H4 (cell line): ENCODE results near the gene DENND6B. TPM values are rescaled to one million over a fixed set of nuclear protein-coding genes. Genes with fewer than 3 reads are reported as not detected.

ENCODE experiments used
- DNase-seq: peaks from one replicate; pipeline ENCODE4 v3.0.0-alpha.2; 2015; ENCODE audit warnings: low spot score
- total RNA-seq: library from RNA; depleted of rRNA; stranded (reverse); fragments of >200 nt; shearing (Covaris generic); gene quantifications from 2 replicates; pipeline ENCODE4 v1.2.3, GENCODE V29; 2014

The DENND6B gene
- total RNA-seq, 1 experiment from 2014 or later: 0.35 TPM

DNA sequence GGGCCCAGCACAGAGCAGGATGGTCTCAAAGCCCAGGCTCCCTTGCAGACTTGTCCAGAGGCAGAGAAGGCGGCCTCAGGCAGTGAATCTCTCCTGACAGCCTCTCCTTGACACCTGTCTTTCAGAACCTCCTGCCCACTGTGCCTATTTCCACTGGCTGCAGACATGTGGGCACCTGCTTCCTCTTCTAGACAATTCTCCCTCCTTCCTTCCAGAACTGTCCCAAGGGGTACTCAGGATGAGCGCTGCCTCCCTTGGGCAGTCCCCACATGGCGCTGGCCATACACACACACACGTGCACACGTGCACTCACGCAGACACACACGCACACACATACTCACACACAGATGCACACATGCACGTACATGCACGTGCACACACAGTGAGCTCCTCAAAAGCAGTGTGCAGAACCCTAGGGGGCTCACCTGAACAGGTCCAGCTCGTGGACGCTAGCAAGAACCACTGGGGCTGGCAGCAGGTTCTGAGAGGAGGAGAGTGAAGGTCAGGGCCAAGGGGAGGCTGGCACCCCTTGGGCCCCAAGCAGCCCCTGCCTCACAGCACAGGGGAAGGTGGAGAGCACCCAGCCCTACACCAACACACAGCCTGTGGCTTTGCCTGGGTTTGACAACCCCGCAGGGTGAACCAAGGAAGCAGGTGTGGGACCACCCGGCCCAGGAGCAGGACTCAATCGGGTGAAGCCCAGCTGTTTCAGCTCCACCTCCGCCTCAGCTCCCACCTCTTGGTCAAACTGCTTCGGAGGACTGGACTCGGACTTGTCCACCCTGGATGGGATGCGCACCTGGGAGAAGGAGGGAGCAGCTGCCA lies 11.3 kb downstream of the DENND6B start:
- no peak for DNase-seq

DNA sequence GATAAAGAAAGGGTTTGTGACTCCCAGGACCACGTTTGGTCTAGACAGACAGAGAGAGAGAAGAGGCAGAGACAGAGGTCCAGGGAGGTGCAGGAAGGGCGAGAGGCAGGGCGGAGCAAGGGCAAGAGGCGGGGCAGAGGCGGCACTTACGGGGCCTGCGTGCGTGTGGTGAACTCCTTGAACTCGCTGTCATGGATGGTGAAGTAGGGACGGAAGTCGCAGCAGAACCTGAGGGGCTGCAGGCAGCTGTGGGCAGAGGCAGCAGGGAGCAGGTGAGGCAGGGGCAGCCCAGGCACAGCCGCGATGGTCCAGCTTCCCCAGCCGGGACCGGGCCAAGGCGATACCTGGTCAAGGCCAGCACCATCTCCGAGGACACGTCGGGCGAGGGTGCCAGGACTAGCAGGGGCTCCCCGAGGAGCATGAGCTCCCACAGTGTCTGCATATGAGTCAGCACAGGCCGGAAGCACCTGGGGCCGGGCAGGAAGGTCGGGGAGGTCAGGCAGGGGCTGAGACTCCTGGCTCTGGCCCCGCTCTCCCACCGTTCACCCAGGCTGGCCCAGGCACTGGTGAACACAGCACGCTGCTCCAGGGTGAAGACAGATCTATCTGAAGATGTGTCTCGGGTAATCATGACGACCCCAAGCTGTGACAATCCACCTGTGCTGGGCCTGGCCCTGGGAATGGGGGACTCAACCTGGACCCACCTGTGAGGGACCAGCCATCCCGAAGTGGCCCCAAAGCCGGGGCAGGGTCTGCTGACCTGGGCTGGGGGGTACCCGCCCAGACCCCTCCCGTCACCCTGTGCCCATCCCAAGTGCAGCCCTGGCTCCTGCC lies 12.1 kb downstream of the DENND6B start:
- no peak for DNase-seq

DNA sequence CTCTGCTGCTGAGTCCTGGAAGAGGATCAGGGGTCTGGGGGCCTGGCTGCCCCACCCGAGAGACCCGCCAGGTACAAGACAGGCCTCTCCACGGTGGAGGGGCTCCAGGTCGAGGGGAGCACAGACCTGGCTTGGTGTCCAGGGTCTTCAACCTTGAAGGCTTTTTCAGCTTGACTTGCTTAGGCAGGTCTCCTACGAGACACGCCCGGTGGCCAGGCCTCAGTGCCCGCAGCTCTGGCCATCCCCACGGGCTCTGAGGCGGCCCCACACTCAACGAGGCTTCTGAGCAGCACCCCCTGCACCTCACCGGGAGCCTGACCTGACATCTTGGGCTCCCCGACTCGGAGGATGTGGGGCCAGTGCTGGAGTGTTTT lies 12.7 kb downstream of the DENND6B start:
- DNase-seq: no peak

DNA sequence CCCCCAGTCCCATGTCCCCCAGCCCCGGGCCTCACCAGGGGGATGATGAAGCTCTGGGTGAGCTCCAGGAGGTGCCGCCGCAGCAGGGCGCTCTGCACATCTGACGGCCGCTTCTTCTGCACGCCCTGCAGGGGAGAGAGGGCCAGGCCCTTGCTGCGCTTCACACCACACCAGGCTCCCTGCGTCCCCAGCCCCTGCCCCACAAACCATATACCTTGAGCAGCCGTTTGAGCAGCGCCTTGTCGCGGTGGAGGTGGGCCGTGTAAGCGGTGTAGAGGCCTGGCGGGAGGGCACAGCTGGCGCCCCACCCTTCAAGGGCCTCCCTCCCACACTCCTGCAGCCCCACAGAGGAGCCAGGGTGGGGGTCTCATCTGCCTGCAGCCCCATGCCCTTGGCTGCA lies 13.2 kb downstream of the DENND6B start:
- no peak for DNase-seq

DNA sequence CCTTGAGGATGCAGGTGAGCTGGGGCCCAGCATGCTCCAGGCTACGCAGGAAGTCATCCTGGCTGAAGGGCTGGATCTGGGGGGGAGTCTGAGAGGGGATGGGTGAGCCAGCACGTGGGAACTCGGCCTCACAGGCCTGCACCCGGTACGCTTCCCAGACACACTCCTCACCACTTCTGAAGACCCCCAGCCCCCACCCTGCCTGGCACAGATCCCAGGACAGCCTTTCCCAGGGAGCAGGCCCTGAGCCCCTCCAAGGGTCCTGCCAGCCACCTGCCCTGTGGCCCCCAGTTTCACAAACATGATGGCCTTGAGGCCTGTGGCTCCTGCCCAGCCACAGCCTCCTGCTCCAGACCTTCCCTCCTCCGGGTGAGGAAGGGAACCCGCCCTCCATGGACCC lies 13.8 kb downstream of the DENND6B start:
- no peak for DNase-seq

DNA sequence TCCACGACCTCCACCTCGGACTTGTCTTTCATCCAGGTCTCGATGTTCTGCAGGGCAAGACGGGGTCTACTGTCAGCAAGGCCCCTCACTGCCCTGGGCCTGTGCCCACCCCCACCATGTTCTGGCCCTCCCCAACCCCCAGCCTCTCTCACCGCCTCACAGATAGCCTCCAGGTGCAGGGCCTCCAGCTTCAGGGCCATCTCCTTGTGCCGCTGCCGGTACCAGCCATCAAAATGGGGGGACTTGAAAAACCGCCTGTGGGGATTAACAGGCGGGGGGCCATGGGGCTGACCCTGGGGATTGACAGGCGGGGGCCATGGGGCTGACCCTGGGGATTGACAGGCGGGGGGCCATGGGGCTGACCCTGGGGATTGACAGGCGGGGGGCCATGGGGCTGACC lies 14.4 kb downstream of the DENND6B start:
- no peak for DNase-seq

- DNase-seq: no peak
These were observed 15.0 kb downstream of the DENND6B start for GRCh38 chr22:50311606-50312351.

DNA sequence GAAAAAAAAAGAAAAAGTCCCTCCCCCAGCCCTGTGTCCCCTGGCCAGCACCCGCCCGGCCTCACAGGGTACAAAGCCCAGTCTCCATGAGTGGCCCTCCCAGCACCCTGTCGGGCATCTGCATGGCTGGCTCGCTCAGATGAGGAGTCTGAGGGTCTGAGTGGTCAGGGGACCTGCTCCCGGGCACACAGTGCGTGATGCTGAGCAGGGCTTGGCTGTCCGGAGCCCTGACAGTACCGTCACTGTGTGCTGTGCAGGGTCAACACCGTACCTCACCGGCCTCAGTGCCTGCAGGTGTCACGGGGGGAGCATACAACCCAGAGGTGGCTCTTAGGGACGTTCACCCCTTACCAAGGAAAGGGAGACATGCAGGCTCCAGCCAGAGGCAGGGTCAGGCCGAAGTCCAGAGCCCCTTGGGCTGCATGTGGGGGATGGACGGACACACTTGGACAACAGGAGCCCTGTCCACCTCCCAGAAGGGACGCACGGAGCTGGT lies 15.8 kb downstream of the DENND6B start:
- DNase-seq: no peak

GRCh38 chr22:50310031-50310722 lies 16.6 kb downstream of the DENND6B start:
- DNase-seq: no peak

GRCh38 chr22:50309601-50309991 lies 17.2 kb downstream of the DENND6B start:
- no peak for DNase-seq

DNA sequence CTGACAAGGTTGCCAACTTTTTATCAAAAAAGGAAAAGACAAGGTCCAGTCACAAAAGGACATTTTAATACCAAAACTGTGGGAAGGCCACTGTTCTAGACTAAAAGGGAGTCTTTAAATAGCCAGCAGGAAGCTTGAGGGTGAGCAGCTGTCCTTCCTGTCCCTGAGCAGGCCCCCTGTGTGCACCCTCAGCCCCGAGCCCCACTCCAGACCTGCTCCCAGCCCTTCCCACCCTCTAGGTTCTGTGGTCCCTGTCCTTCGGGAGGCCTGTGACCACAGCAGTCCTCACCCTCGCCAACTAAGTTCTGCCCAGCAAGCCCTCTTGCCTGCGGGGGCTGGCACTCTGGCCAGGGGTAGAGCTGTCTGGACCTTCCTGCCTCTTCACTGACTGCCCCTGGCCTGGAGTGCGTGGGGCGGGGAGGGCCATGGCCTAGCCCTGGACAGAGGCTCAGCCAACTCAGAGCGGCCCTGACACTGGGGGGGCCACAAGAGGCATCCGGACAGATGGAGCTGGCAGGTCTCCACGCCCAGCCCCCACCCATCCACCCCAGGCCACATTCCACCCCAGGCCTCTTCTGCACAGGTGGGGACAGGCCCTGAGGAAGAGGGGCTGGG lies 17.7 kb downstream of the DENND6B start:
- DNase-seq: no peak

DNA sequence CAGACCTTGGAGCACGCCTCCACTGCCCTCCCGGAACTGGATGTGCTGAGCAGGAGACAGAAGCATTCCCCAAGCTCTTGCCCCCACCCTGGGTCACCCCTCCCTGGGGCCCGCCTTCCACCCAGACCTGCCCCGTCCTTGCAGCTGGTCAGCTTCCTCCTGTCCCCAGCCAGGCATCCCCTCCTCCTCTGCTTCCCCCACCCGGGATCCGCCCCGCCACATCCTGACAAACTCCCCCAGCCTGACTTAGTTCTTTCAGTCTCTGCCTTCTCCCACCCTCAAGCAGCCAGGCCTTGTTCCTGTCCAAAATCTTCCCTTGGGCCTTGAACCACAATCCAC lies 18.2 kb downstream of the DENND6B start:
- no peak for DNase-seq

DNA sequence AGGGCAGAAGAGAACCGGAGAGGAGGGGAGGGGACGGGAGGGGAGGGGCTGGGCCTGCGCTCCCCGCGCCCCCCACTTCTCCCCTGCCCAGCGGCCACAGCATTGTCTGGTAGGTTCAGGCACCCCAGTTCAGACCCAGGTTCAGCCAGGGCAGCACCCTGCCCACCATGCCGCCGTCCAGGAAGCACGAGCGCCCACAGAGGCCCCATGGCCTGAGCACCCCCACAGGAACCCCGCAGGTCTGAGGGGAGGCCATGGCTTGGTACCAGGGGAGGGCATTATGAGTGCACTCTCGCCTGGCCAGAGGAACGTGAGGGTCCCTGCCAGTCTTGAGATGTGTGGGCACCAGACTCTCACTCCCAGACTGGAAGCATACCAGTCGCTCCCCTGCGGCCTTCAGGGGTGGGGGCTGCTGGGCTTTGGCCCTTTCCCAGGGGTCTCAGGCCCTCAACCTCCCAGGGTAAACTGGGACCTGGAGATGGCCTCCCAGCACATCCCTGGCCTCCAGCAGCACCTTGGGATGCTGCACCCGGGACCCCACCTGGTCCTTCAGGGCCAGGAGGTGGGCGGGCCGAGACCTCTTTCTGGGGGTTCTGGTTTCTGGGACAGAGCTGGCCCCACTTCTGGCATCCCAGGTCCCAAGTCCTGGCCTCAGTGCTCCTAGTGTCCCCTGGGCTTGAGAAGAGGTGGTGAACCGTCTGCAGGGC lies 18.8 kb downstream of the DENND6B start:
- DNase-seq: no peak

DNA sequence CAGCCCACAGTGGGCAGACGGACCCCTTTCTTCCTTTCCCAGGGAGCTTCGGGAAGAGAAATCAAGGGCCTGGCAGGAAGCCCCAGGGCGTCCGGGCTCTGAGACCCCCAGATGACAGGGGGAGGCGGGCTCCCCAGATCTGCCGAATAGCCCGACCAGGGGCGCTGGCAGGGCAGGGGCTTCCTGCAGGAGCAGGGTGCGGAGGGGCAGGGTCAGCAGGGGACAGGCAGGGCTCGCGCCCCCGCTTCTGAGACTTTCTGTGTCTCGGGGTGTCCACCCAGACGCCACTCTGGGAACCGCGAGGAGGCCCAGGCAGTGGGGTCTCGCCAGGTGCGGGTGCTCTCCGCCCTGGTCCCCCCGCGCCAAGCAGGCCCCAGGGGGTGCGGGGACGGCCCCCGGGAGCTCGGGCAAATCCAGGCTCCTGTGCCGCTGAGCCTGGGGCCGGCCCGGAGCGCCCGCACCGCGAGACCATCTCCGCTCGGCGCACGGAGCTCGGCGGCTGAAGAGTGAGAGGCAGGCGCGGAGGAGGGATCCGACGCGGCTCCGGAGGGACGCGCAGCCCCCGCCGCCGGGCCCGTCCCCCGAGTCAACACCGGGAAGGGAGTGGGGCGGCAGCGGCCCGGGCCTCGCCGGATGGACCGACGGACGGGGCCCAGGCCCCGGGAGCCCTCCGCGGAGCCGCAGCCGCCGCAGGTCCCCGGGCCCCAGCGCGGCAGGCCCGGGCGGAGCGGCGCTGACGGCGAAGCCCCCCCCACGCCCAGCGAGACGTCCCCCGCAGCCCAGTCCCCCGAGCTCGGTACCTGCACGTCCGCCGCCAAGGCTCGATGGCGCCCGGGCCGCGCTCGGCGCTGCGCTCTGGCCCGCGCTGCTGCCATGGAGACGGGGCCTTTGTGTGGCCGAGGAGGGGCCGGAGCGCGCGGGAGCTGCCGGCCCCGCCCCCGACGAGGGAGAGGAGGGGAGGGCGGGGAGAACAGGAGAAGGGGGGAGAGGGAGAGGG lies 19.8 kb downstream of the DENND6B start, which contains the start of gene PLXNB2:
Gene PLXNB2 (minus strand): TSS at position 894 of the 997 bp plus-strand sequence. CDS start 17,062 bp downstream, outside the sequence.
- peak; percentile 63 for DNase-seq

GRCh38 chr22:50305923-50306566 lies 20.8 kb downstream of the DENND6B start:
- peak; percentile 93 for DNase-seq

DNA sequence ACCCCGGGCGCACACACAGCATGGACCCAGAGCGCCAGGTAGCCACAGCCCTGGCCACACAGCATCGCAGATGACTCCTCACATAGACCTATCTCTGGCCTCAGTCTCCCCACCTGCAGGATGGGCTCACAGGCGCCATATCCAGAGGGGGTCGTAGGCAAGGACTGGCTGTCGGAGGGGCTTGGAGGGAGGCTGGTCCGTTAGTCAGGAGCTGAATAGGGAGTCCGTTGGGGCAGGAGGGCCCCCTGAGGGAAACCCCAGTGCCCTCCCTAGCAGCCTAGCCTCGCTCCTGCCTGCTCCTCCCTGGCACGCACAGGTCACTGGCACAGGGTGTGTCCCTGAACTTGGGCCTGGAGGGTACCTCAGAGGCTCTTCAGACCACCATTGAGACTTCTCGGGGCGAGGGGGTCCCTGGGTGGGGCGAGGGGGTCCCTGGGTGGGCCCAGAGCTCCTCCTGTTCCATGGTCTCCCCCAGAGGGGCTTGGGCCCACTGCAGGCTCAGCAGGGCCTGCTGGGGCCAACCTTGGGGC lies 21.4 kb downstream of the DENND6B start:
- DNase-seq: no peak

GRCh38 chr22:50304528-50305392 lies 22.1 kb downstream of the DENND6B start:
- no peak for DNase-seq
